NCI-H1436 treated with DMSO at 0.1 percent for 48 hours (cell line): ENCODE data around the gene METTL23.
"Not testable (repeated sequence)": the region's sequence is repeated elsewhere in the genome, so short reads cannot be mapped to it uniquely, and the experiment has no call there.

Experiments
- DNase-seq: peaks from one replicate; lab custom pipeline; 2025; lab: John Stamatoyannopoulos, UW

METTL23 gene

GRCh38 chr17:76714336-76714735 lies 12.3 kb upstream of the METTL23 start:
- no peak for DNase-seq

GRCh38 chr17:76714822-76715495 lies 11.7 kb upstream of the METTL23 start:
- DNase-seq: no peak

- no peak for DNase-seq
These were observed 11.2 kb upstream of the METTL23 start for GRCh38 chr17:76715496-76715830.

- no peak for DNase-seq
These were observed 10.3 kb upstream of the METTL23 start for GRCh38 chr17:76716146-76716838.

GRCh38 chr17:76716839-76717215 lies 9.8 kb upstream of the METTL23 start:
- DNase-seq: no peak

GRCh38 chr17:76718516-76718915 lies 8.1 kb upstream of the METTL23 start:
- DNase-seq: no peak

- no peak for DNase-seq
These were observed 6.4 kb upstream of the METTL23 start for GRCh38 chr17:76720211-76720610.

GRCh38 chr17:76720941-76721340 lies 5.7 kb upstream of the METTL23 start:
- DNase-seq: no peak

GRCh38 chr17:76721463-76721862 lies 5.2 kb upstream of the METTL23 start:
- DNase-seq: no peak

- DNase-seq: no peak
These were observed 4.4 kb upstream of the METTL23 start for GRCh38 chr17:76722279-76722678.

GRCh38 chr17:76722977-76723376 lies 3.7 kb upstream of the METTL23 start:
- DNase-seq: not testable (repeated sequence)

- DNase-seq: no peak
These were observed 2.8 kb upstream of the METTL23 start for GRCh38 chr17:76723812-76724211.

- DNase-seq: no peak
These were observed 934 bp upstream of the METTL23 start for GRCh38 chr17:76725580-76726230.

GRCh38 chr17:76726231-76726775 lies 336 bp upstream of the METTL23 start, which contains the start of gene JMJD6:
TSS of gene JMJD6 (minus strand) at chr17:76726606. CDS start at chr17:76726475, 131 bp downstream.
- DNase-seq: peak; percentile 95

GRCh38 chr17:76727745-76728456 lies 1.3 kb downstream of the METTL23 start:
- no peak for DNase-seq

- not testable (repeated sequence) for DNase-seq
These were observed 5.4 kb downstream of the METTL23 start for GRCh38 chr17:76731800-76732733.

GRCh38 chr17:76732734-76733617 lies 6.3 kb downstream of the METTL23 start:
- DNase-seq: no peak

GRCh38 chr17:76733618-76733957 lies 6.9 kb downstream of the METTL23 start:
- no peak for DNase-seq

- no peak for DNase-seq
These were observed 7.6 kb downstream of the METTL23 start for GRCh38 chr17:76734080-76734840.

GRCh38 chr17:76735006-76735405 lies 8.4 kb downstream of the METTL23 start:
- DNase-seq: no peak
